Left lung (tissue), 10 donors: ENCODE results near the gene TMEM30A. TPM values are rescaled to one million over a fixed set of nuclear protein-coding genes. Genes with fewer than 3 reads are reported as not detected.
A peak's percentile ranks its signal among the peaks of the same experiment; 100 is the strongest.

Source experiments
- ATAC-seq: fragments of 200-7000 bp; cut with Tn5 transposase; one replicate; pipeline ENCODE4 v1.9.1; 2020; ENCODE audit warnings: moderate library complexity
- DNase-seq, 4 donors: peaks; one replicate each; pipeline ENCODE4 v3.0.0-alpha.2; 2013 to 2020
- H3K27ac ChIP-seq, 2 donors: fragments of 200-600 bp; sonication (generic) in 1 of 2; one replicate each; pipeline versions ENCODE4 v1.5.0 to v1.8.0; 2020 to 2021
- H3K27me3 ChIP-seq, 2 donors: fragments of 200-600 bp; sonication (generic) in 1 of 2; one replicate each; pipeline versions ENCODE4 v1.5.0 to v1.8.0; 2020 to 2021
- H3K36me3 ChIP-seq, 2 donors: fragments of 200-600 bp; sonication (generic) in 1 of 2; one replicate each; pipeline versions ENCODE4 v1.5.0 to v1.8.0; 2020 to 2021
- H3K4me1 ChIP-seq, 2 donors: fragments of 200-600 bp; one replicate each; pipeline ENCODE4 v1.8.0; 2021
- H3K4me3 ChIP-seq, 2 donors: fragments of 200-600 bp; sonication (generic) in 1 of 2; one replicate each; pipeline versions ENCODE4 v1.5.0 to v1.8.0; 2020 to 2021; ENCODE audit warnings: mild to moderate bottlenecking in 1 of 2
- H3K9me3 ChIP-seq, 2 donors: fragments of 200-600 bp; sonication (generic) in 1 of 2; one replicate each; pipeline versions ENCODE4 v1.5.0 to v1.8.0; 2020 to 2021
- intact Hi-C, 2 donors: fragments of 100-400 bp; cut with DNase I; formaldehyde crosslinking; loops; one replicate each; pipeline versions ENCODE4 v1.11.2 to v1.14.2; 2022
- polyA plus RNA-seq, 6 donors: library from polyadenylated mRNA; unstranded; fragments of 120-200 nt; gene quantifications; one replicate each; pipeline ENCODE4 v1.2.1, GENCODE V29; 2013; ENCODE audit not compliant: insufficient read length in 6 of 6
- total RNA-seq, 2 donors: library from RNA; stranded (reverse); fragmentation: NEBNext Ultra II Directional; extraction: Animal tissue kit (Norgen Biotek cat#: 25700); gene quantifications; one replicate each; pipeline ENCODE4 v1.2.1, GENCODE V29; 2021
- TF ChIP-seq, protein P1 (sequence below), 2 donors: fragments of 200-600 bp; sonication (generic) in 1 of 2; IDR thresholded peaks; one replicate each; pipeline versions ENCODE4 v1.5.0 to v1.8.0; 2021; ENCODE audit warnings: antibody characterized with exemption in 2 of 2
- donor health status: DM: no; HTN: yes; CAD: no.
- donor health status: DM: no; HTN: no; CAD: no.

TMEM30A gene
- total and polyA plus RNA-seq, 8 donors, result 135 to 193 (median 160) TPM

DNA sequence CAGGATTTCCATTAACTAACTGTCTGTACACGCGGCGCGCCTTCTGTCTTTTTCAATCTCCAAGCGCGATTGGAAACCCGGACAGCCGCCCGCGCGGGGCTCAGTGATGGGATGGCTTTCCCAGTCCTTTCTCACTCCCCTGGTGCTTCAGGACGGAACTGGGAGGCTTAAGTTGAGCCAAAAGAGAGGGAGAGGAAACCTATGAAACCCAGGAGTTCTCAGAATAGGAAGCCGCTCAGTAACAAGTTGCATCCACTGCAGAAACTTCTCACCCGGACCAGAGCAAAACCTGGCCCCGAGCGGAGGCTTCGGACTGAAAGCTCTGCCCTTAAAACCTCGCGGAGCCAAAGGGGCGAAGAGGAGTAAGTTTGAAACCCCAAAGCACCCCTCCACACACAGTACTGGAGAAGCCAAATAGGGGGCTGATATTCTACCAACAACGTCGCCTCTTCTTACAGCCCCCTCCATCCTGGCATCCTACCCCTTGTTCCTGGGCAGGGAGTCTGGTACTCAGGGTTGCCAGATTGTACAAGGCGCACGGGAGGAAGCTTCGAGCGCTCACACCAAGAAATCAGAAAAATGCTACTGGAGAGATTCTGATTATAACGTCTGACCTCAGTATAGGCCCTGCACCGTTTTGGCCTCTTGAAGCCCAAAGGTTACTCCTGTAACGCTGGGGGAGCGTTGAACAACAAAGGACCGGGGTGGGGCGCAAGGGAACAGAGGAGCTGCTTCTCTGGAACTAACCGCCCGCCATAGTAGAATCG, 77.8 kb downstream of the TMEM30A start:
- Histone ChIP-seq H3K4me1 (peaks cover 12 to 50% of the 10 kb centered on the region in 2 donors), H3K36me3 (no peaks in the 10 kb centered on the region), H3K27ac (peak overlapping the region in 1 of 2 donors; percentile 84), H3K9me3 (no peaks in the 10 kb centered on the region), H3K4me3 (peak overlapping the region; percentile 47 to 48), H3K27me3 (peaks cover 23 to 74% of the 10 kb centered on the region in 2 donors)
- ATAC-seq, result no peak
- intact Hi-C loops, result loop anchor here in 1 of 2 donors (10.0 kb wide), 2 partner anchors 792 to 1472 kb away; no protein-coding TSS in a partner anchor
- TF ChIP-seq, protein P1, sequence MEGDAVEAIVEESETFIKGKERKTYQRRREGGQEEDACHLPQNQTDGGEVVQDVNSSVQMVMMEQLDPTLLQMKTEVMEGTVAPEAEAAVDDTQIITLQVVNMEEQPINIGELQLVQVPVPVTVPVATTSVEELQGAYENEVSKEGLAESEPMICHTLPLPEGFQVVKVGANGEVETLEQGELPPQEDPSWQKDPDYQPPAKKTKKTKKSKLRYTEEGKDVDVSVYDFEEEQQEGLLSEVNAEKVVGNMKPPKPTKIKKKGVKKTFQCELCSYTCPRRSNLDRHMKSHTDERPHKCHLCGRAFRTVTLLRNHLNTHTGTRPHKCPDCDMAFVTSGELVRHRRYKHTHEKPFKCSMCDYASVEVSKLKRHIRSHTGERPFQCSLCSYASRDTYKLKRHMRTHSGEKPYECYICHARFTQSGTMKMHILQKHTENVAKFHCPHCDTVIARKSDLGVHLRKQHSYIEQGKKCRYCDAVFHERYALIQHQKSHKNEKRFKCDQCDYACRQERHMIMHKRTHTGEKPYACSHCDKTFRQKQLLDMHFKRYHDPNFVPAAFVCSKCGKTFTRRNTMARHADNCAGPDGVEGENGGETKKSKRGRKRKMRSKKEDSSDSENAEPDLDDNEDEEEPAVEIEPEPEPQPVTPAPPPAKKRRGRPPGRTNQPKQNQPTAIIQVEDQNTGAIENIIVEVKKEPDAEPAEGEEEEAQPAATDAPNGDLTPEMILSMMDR (IDR thresholded peaks at IDR 0.05), result no peak
- peak in 2 of 4 donors; percentile 32 to 74 for DNase-seq

DNA sequence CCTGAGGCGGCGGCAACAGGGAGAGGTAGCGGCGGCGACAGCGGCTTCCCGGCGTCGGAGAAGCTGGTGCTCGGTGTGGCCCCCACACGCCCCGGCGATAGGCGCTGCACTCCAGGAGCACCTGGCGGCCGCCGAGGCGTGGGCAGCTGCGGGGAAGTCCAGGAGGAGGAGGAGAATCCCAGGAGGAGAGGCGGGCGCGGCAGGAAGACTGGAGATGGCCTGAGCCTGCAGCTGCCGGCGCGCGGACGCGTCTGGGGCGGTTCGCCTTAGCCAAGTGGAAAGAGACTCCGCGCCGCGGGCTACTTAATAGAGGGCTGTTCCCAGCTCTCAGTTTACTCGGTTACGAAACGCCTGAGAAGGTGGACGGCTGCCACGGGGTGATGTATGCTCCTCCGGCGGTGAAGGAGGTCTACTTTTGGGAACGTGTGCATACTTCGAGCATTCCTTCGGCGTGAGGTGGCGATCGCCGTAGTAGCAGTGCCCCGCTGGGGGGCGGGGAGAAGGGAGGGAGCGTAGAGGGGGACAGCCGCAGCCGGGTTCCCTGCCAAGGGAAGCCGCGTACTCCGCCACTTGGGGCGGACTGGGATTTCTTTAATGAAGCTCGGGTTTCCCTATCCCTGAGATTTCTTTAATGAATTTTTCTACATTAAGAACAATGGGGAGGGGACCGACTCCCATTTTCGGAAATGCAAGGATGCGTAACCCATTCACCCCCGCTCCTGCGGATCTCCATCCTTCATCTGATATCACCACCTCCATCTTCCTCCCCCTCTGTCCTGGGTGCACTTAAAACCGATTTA, 78.6 kb downstream of the TMEM30A start, which contains the start of gene COL12A1:
Gene COL12A1 (minus strand): TSS at position 278 of the 800 bp plus-strand sequence. CDS start 3,261 bp downstream, outside the sequence.
- Histone ChIP-seq H3K36me3 (no peaks in the 10 kb centered on the region), H3K4me3 (peak within 1 kb of the TSS; percentile 47 to 48), H3K9me3 (no peaks in the 10 kb centered on the region), H3K27me3 (peaks cover 23 to 82% of the 10 kb centered on the region in 2 donors), H3K4me1 (peaks cover 15 to 51% of the 10 kb centered on the region in 2 donors), H3K27ac (peak within 1 kb of the TSS; percentile 56 to 84)
- DNase-seq, result peak in 3 of 4 donors; percentile 81 to 94 (median 93)
- intact Hi-C loops, result loop anchor here in 1 of 2 donors (10.0 kb wide), 2 partner anchors 791 to 1471 kb away; no protein-coding TSS in a partner anchor
- TF ChIP-seq, protein P1 (IDR thresholded peaks at IDR 0.05), result no peak
- ATAC-seq, result peak; percentile 81

DNA sequence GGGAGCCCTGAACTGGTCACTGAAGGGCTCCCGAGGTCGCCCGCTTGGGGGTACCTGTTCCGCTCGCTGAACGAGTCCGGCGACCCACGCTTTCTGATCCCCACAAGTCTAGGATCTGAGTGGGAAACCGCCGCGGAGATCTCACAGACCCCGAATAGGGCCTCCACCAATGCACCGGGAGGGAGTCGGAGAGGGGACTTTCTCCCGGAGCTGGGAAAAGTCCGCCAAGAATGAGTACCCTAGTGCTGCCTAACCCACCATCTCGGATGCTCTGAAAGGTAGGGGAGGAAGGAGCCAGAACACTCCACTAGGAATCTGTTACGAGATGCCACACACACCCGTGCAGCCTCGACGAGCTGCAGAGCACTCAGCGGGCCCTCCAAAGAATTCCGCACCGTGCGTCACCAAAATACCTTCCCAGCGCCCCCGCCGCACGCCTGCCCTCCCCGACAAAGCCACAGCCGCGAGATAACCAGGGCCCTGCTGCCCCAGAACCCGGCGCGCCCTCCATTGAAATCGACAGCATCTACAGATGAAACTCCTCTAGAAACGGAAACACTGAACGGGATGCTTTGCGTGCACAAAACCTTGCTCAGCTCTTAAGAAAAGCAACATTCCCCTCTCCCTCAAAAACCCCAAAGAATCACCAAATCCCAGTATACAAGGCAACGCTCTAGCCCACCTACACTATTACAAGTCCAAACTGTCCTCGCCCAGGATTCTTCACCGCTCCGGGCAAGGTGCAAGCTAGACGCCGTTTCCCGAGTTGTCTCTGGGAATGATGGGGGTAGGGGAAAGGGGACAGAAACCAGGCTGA, 79.4 kb downstream of the TMEM30A start:
- peaks cover 15 to 51% of the 10 kb centered on the region in 2 donors for H3K4me1 ChIP-seq
- intact Hi-C loops, result loop anchor here in 1 of 2 donors (10.0 kb wide), 2 partner anchors 790 to 1470 kb away; no protein-coding TSS in a partner anchor
- DNase-seq, result peak in 3 of 4 donors; percentile 32 to 81 (median 64)
- H3K27me3 ChIP-seq, result peaks cover 23 to 88% of the 10 kb centered on the region in 2 donors
- TF ChIP-seq, protein P1 (IDR thresholded peaks at IDR 0.05), result no peak
- H3K27ac ChIP-seq, result peak overlapping the region; percentile 56 to 84
- H3K36me3 ChIP-seq, result no peaks in the 10 kb centered on the region
- peak; percentile 53 for ATAC-seq
- H3K9me3 ChIP-seq, result no peaks in the 10 kb centered on the region
- H3K4me3 ChIP-seq, result peak overlapping the region; percentile 47 to 48

DNA sequence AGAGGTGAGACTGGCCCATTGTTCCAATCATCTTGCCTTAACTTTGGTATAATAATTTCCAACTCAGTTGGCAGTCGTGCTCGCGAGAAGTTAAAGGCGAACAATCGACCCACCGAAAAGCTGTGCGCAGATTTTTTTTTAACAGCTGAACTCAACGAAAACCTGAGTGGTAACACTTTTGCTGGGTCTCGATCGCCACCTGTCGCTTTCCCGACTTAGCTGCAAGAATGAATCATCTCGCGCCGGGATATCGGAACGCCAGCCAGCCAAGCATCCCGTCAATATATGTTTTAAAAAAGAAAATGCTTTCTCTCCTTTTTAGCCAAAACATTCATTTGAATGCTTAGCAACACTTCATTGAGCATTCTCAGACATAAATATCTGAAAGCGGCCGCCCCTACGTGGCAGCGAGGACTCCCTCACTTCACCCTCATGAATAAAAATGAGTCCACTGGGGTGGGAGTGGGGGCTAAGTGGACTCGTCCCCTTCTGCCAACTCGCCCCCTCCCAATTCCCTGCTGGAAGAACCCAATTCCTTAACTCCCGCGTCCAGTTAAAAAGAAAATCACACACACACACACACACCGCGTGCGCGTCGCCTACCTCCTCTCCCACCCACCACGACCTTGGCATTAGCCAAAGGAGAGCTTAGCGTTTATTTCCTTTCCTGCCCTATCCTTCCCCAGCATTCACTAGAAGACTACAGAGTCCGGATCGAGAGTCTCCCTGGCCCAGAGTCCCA, 80.2 kb downstream of the TMEM30A start:
- peak; percentile 60 to 90 (median 80) for DNase-seq
- intact Hi-C loops, result loop anchor here in 1 of 2 donors (10.0 kb wide), 2 partner anchors 790 to 1470 kb away; no protein-coding TSS in a partner anchor
- TF ChIP-seq, protein P1 (IDR thresholded peaks at IDR 0.05), result peak; percentile 51 to 54
- H3K4me1 ChIP-seq, result peaks cover 15 to 51% of the 10 kb centered on the region in 2 donors
- no peaks in the 10 kb centered on the region for H3K36me3 ChIP-seq
- peak overlapping the region; percentile 47 to 48 for H3K4me3 ChIP-seq
- peak; percentile 37 for ATAC-seq
- peaks cover 23 to 92% of the 10 kb centered on the region in 2 donors for H3K27me3 ChIP-seq
- H3K27ac ChIP-seq, result peak overlapping the region; percentile 56 to 84
- H3K9me3 ChIP-seq, result no peaks in the 10 kb centered on the region
